ENCODE data around the gene MZB1. TPM values are rescaled to one million over a fixed set of nuclear protein-coding genes. Genes with fewer than 3 reads are reported as not detected.

MZB1 gene, protein sequence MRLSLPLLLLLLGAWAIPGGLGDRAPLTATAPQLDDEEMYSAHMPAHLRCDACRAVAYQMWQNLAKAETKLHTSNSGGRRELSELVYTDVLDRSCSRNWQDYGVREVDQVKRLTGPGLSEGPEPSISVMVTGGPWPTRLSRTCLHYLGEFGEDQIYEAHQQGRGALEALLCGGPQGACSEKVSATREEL
- not detected in 5 replicates for total RNA-seq (2022; extraction: Qiagen RNA extraction; ENCODE audit: low read depth)

DNA sequence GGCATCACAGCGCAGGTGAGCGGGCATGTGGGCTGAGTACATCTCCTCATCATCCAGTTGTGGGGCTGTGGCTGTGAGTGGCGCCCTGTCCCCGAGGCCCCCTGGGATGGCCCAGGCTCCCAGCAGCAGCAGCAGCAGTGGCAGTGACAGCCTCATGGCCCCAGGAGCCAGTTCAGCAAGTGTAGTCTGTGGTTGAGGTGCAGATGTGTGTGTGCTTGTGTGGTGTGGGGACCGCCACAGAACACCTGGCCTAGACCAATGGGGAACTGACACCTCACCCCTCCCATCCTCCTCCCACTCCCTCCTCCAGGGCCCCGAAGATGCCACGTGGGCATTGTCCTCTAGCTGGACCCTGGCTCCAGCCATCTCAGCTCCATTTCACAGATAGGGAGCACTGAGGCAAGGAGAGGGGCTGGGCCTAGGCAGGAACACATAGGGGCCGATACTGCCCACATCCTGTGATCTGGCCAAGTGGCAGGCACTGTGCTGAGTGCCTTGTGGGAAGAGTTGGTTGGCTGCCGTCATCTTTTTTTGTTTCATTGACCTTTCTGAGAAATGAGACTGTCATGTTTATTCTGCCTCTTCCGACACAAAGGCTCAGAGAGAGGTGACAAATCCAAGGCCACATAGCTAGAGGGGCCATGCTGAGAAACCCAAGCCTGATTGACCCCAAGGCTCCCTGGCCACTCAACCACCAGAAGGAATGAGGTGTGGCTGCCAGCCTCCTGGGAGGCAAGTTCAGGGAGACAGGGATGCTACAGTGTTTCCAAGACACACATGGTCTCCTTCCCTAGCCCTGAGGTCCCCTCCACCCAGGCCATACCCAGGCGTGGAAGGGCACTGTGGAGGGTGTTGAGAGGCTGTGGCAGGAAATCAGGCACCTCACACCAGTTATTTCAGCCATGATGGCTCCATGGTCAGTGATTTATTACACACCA, at the start of gene MZB1:
TSS of gene MZB1 (minus strand) at position 213 of the 938 bp plus-strand sequence. CDS start at position 156, 57 bp downstream.

GRCh38 chr5:139439013-139439903, 49.5 kb upstream of the MZB1 start, which contains the start of gene DNAJC18:
TSS of gene DNAJC18 (minus strand) at chr5:139439525. CDS start at chr5:139439445, 80 bp downstream.

GRCh38 chr5:139403787-139404483, 14.2 kb upstream of the MZB1 start, which contains the start of gene SPATA24:
TSS of gene SPATA24 (minus strand) at chr5:139404089. CDS start at chr5:139404060, 29 bp downstream.

GRCh38 chr5:139394654-139395566, 5.2 kb upstream of the MZB1 start, which contains the start of gene PROB1:
TSS of gene PROB1 (minus strand) at chr5:139395104. CDS start at chr5:139395081, 23 bp downstream.

GRCh38 chr5:139383275-139383992, 6.3 kb downstream of the MZB1 start, which contains the start of gene SLC23A1:
TSS of gene SLC23A1 (minus strand) at chr5:139383297. CDS start at chr5:139383253, 44 bp downstream.

DNA sequence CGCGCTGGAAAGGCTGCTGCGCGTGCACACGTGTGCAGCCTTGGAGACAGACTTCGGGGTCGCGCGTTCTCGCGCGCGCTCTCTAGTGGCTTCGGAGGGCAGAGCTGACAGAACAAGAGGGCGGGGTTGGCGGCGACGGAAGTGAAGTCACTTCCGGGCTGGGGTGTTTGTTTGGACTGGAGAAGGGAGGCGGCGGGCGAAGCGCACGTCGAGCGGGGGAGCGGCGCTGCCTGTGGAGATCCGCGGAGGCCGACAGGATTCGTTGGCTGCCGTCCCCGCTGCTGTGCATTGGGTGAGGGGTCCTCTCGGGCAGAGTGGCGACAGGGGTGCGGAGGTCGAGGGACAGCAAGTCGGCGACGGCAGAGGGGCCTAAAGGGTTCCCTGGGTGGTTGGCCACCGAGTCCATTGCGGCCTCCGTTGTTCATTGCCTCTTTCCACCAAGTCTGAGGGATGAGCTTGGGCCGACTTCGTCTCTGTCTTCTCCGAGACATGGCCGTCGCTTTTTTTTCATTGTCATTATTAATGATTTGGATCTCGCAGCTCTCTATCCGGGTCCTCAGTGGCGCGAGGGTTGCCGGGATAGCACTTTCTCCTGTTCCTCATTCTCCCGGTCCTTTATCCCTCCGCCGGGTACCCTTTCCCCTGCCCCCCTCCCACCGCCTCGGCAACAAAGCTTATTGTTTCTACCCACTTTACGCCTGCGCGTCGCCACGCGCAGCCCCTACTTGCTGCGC, 47.9 kb downstream of the MZB1 start, which contains the start of gene PAIP2:
TSS of gene PAIP2 (plus strand) at position 166 of the 734 bp plus-strand sequence. CDS start 21,931 bp downstream, outside the sequence.

Other genes starting within 250 kb of the MZB1 start
- gene SIL1, start 191.5 kb downstream of the MZB1 start, total RNA-seq (2022; extraction: Qiagen RNA extraction; ENCODE audit: low read depth), result 23.7 to 29.1 TPM (median 24.3 TPM) in 5 replicates
- 102 to 202 TPM (median 189 TPM) in 5 replicates for gene MATR3, start 96.2 kb downstream of the MZB1 start, total RNA-seq (2022; extraction: Qiagen RNA extraction; ENCODE audit: low read depth)
- gene PAIP2, start 48.1 kb downstream of the MZB1 start, total RNA-seq (2022; extraction: Qiagen RNA extraction; ENCODE audit: low read depth), result 84.0 to 112 TPM (median 91.8 TPM) in 5 replicates
- 0.87 to 1.6 TPM (median 1.3 TPM) in 5 replicates for gene SLC23A1, start 6.6 kb downstream of the MZB1 start, total RNA-seq (2022; extraction: Qiagen RNA extraction; ENCODE audit: low read depth)
- gene PROB1, start 5.2 kb upstream of the MZB1 start, total RNA-seq (2022; extraction: Qiagen RNA extraction; ENCODE audit: low read depth), result 0.19 to 0.34 TPM (median 0.27 TPM) in 5 replicates
- gene SPATA24, start 14.2 kb upstream of the MZB1 start, total RNA-seq (2022; extraction: Qiagen RNA extraction; ENCODE audit: low read depth), result 4.1 to 6.0 TPM (median 5.0 TPM) in 5 replicates
- 7.3 to 9.7 TPM (median 7.8 TPM) in 5 replicates for gene DNAJC18, start 49.6 kb upstream of the MZB1 start, total RNA-seq (2022; extraction: Qiagen RNA extraction; ENCODE audit: low read depth)
- gene ECSCR, start 72.8 kb upstream of the MZB1 start, total RNA-seq (2022; extraction: Qiagen RNA extraction; ENCODE audit: low read depth), result not detected in 5 replicates
- not detected in 5 replicates for gene SMIM33, start 81.1 kb upstream of the MZB1 start, total RNA-seq (2022; extraction: Qiagen RNA extraction; ENCODE audit: low read depth)
- gene STING1, start 92.8 kb upstream of the MZB1 start, total RNA-seq (2022; extraction: Qiagen RNA extraction; ENCODE audit: low read depth), result 0.85 to 1.4 TPM (median 0.98 TPM) in 5 replicates
- gene UBE2D2, start 171.4 kb upstream of the MZB1 start, total RNA-seq (2022; extraction: Qiagen RNA extraction; ENCODE audit: low read depth), result 108 to 160 TPM (median 157 TPM) in 5 replicates

Data from A549 treated with RU486 at 1 μM for 4 hours (cell line).